Muscle layer of colon (tissue), 2 donors: ENCODE results near the gene CIART.

ENCODE experiments used
- H3K27ac ChIP-seq: one replicate; pipeline ENCODE4 v1.7.0; 2013; ENCODE audit warnings: low read depth, mild to moderate bottlenecking, low read length, moderate library complexity
- H3K27me3 ChIP-seq, 2 donors: one replicate each; pipeline ENCODE4 v1.7.0; 2013; ENCODE audit warnings: low read length in 2 of 2, mild to moderate bottlenecking in 2 of 2; ENCODE audit not compliant: insufficient read depth in 2 of 2, control insufficient read depth in 1 of 2
- H3K36me3 ChIP-seq: one replicate; pipeline ENCODE4 v1.7.0; 2013; ENCODE audit warnings: mild to moderate bottlenecking, low read length; ENCODE audit not compliant: insufficient read depth
- H3K4me1 ChIP-seq: one replicate; pipeline ENCODE4 v1.7.0; 2013; ENCODE audit warnings: mild to moderate bottlenecking, low read length; ENCODE audit not compliant: insufficient read depth
- H3K4me3 ChIP-seq, 2 donors: one replicate each; pipeline ENCODE4 v1.7.0; 2013; ENCODE audit warnings: low read length in 2 of 2, low read depth in 1 of 2, mild to moderate bottlenecking in 1 of 2, moderate library complexity in 1 of 2
- H3K9ac ChIP-seq: one replicate; pipeline ENCODE4 v1.7.0; 2013; ENCODE audit warnings: low read length
- H3K9me3 ChIP-seq: one replicate; pipeline ENCODE4 v1.7.0; 2013; ENCODE audit warnings: mild to moderate bottlenecking, low read length
- donor health status: abdominal sarcoma.
- donor health status: Adenocarcinoma of cecum.

Gene CIART

GRCh38 chr1:150321826-150322166, 39.4 kb downstream of the CIART start:
- peak overlapping the region; percentile 67 to 87 for H3K4me3 ChIP-seq
- peak overlapping the region; percentile 83 for H3K9ac ChIP-seq
- H3K36me3 ChIP-seq: peaks cover 22% of the 10 kb centered on the region
- no peaks in the 10 kb centered on the region for H3K9me3 ChIP-seq
- peak overlapping the region; percentile 88 for H3K27ac ChIP-seq
- peaks cover 9% of the 10 kb centered on the region for H3K4me1 ChIP-seq
- no peaks in the 10 kb centered on the region for H3K27me3 ChIP-seq

GRCh38 chr1:150322310-150322709, 40.0 kb downstream of the CIART start:
- Histone ChIP-seq H3K27me3 (no peaks in the 10 kb centered on the region), H3K4me1 (peaks cover 9% of the 10 kb centered on the region), H3K9ac (peak overlapping the region; percentile 83), H3K27ac (peak overlapping the region; percentile 88), H3K4me3 (peak overlapping the region; percentile 67 to 87), H3K9me3 (no peaks in the 10 kb centered on the region), H3K36me3 (peaks cover 27% of the 10 kb centered on the region)

DNA sequence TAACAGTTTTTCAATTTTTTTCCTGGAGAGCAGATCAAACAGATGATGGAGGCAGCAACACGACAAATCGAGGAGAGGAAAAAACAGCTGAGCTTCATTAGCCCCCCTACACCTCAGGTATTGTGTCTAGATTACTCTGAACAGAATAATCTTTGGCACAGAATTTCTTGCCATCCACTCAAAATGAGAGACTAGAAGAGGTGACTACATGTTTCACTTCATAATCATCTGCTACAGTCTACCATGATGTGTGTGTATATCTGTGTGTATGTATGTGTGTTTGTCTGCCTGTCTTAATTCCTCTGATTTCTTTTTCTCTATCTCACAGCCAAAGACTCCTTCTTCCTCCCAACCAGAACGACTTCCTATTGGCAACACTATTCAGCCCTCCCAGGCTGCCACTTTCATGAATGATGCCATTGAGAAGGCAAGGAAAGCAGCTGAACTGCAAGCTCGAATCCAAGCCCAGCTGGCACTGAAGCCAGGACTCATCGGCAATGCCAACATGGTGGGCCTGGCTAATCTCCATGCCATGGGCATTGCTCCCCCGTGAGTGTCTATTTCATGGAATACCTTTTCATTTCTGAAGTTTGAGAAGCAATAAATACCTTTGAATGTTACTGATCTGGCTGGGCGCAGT, 50.4 kb downstream of the CIART start:
- H3K36me3 ChIP-seq: peaks cover 60% of the 10 kb centered on the region
- H3K9ac ChIP-seq: no peak overlapping the region
- H3K4me3 ChIP-seq: no peak overlapping the region
- no peaks in the 10 kb centered on the region for H3K9me3 ChIP-seq
- H3K4me1 ChIP-seq: no peaks in the 10 kb centered on the region
- no peak overlapping the region for H3K27ac ChIP-seq
- no peaks in the 10 kb centered on the region for H3K27me3 ChIP-seq
